Parathyroid adenoma (tissue), 2 donors: ENCODE measurements around the gene CCDC18.
"Not testable (repeated sequence)": the region's sequence is repeated elsewhere in the genome, so short reads cannot be mapped to it uniquely, and the experiment has no call there.

Experiments used
- H2AFZ ChIP-seq: fragments of 300-600 bp; sonication (generic); one replicate; pipeline ENCODE4 v1.7.0; 2017; ENCODE audit warnings: antibody characterized with exemption, mild to moderate bottlenecking
- H3K27ac ChIP-seq: fragments of 300-600 bp; sonication (generic); one replicate; pipeline ENCODE4 v1.7.0; 2017
- H3K27me3 ChIP-seq: fragments of 300-600 bp; sonication (generic); one replicate; pipeline ENCODE4 v1.7.0; 2017; ENCODE audit warnings: low read length; ENCODE audit not compliant: control insufficient read depth, insufficient read depth
- H3K36me3 ChIP-seq: fragments of 300-600 bp; sonication (generic); one replicate; pipeline ENCODE4 v1.7.0; 2017; ENCODE audit warnings: low read length; ENCODE audit not compliant: control insufficient read depth, insufficient read depth
- H3K4me1 ChIP-seq: fragments of 300-600 bp; sonication (generic); one replicate; pipeline ENCODE4 v1.7.0; 2017; ENCODE audit warnings: control low read depth
- H3K4me2 ChIP-seq: fragments of 300-600 bp; sonication (generic); one replicate; pipeline ENCODE4 v1.7.0; 2017; ENCODE audit warnings: low read length
- H3K4me3 ChIP-seq: fragments of 300-600 bp; sonication (generic); one replicate; pipeline ENCODE4 v1.7.0; 2017; ENCODE audit warnings: low read depth, low read length
- H3K79me2 ChIP-seq: fragments of 300-600 bp; sonication (generic); one replicate; pipeline ENCODE4 v1.7.0; 2017; ENCODE audit warnings: control low read depth
- H3K9ac ChIP-seq: fragments of 300-600 bp; sonication (generic); one replicate; pipeline ENCODE4 v1.7.0; 2017; ENCODE audit warnings: mild to moderate bottlenecking
- H3K9me3 ChIP-seq: fragments of 300-600 bp; sonication (generic); one replicate; pipeline ENCODE4 v1.7.0; 2017; ENCODE audit warnings: low read length; ENCODE audit not compliant: control insufficient read depth
- CTCF ChIP-seq: fragments of 300-600 bp; sonication (generic); IDR thresholded peaks from one replicate; pipeline ENCODE4 v1.7.0; 2017; ENCODE audit warnings: antibody characterized with exemption, mild to moderate bottlenecking
- donor health status: primary hyperparathyroidism.

Gene CCDC18

GRCh38 chr1:93262645-93263044, 82.1 kb downstream of the CCDC18 start:
- Histone ChIP-seq H3K27me3 (no peaks in the 10 kb centered on the region), H3K27ac (no peak overlapping the region), H2AFZ (no peak overlapping the region), H3K79me2 (no peaks in the 10 kb centered on the region), H3K4me3 (no peak overlapping the region), H3K36me3 (no peaks in the 10 kb centered on the region), H3K4me2 (no peak overlapping the region), H3K4me1 (no peaks in the 10 kb centered on the region), H3K9ac (no peak overlapping the region), H3K9me3 (no peaks in the 10 kb centered on the region)
- TF ChIP-seq CTCF: no peak

- not testable (repeated sequence) for H3K4me2 ChIP-seq, H3K36me3 ChIP-seq, H3K27ac ChIP-seq, H3K9ac ChIP-seq, H2AFZ ChIP-seq, H3K4me1 ChIP-seq, H3K79me2 ChIP-seq, H3K4me3 ChIP-seq, H3K27me3 ChIP-seq, H3K9me3 ChIP-seq
Measured at GRCh38 chr1:93268888-93269287, 88.4 kb downstream of the CCDC18 start.

- H3K4me2 ChIP-seq, H2AFZ ChIP-seq, H3K9ac ChIP-seq, H3K79me2 ChIP-seq, H3K27ac ChIP-seq, H3K4me3 ChIP-seq, H3K4me1 ChIP-seq, H3K27me3 ChIP-seq, H3K9me3 ChIP-seq, H3K36me3 ChIP-seq: not testable (repeated sequence)
Measured at GRCh38 chr1:93275262-93275633, 94.7 kb downstream of the CCDC18 start.

GRCh38 chr1:93275634-93276295, 95.2 kb downstream of the CCDC18 start:
- no peak for TF ChIP-seq CTCF
- Histone ChIP-seq H3K4me1 (no peaks in the 10 kb centered on the region), H3K9me3 (no peaks in the 10 kb centered on the region), H3K4me2 (no peak overlapping the region), H3K79me2 (no peaks in the 10 kb centered on the region), H3K4me3 (no peak overlapping the region), H3K27ac (no peak overlapping the region), H3K9ac (no peak overlapping the region), H3K27me3 (no peaks in the 10 kb centered on the region), H3K36me3 (no peaks in the 10 kb centered on the region), H2AFZ (no peak overlapping the region)

GRCh38 chr1:93277530-93277929, 97.0 kb downstream of the CCDC18 start:
- not testable (repeated sequence) for H3K36me3 ChIP-seq, H3K27ac ChIP-seq, H3K4me2 ChIP-seq, H3K79me2 ChIP-seq, H3K27me3 ChIP-seq, H2AFZ ChIP-seq, H3K4me1 ChIP-seq, H3K4me3 ChIP-seq, H3K9ac ChIP-seq, H3K9me3 ChIP-seq

GRCh38 chr1:93283496-93283895, 103.0 kb downstream of the CCDC18 start:
- Histone ChIP-seq H3K9me3 (no peaks in the 10 kb centered on the region), H3K4me2 (no peak overlapping the region), H2AFZ (no peak overlapping the region), H3K4me3 (no peak overlapping the region), H3K9ac (no peak overlapping the region), H3K79me2 (no peaks in the 10 kb centered on the region), H3K27ac (no peak overlapping the region), H3K4me1 (no peaks in the 10 kb centered on the region), H3K36me3 (no peaks in the 10 kb centered on the region), H3K27me3 (no peaks in the 10 kb centered on the region)
- TF ChIP-seq CTCF: no peak
